Measurements from ENCODE around the gene ACTRT2. TPM values are rescaled to one million over a fixed set of nuclear protein-coding genes. Genes with fewer than 3 reads are reported as not detected.

ACTRT2 gene
- total and polyA plus RNA-seq, 10 of the 15 experiments (the other 5 are each of a cell fraction or from before 2014, with no cell fraction given) = not detected

GRCh38 chr1:2973601-2974593 lies 47.4 kb upstream of the ACTRT2 start:
- H3K36me3 ChIP-seq (ENCODE audit: control insufficient read depth in 2 of 2, insufficient read depth in 2 of 2, low read length in 1 of 2) = no peaks in the 10 kb centered on the region
- POLR2A ChIA-PET = no interaction called here

GRCh38 chr1:2974701-2975301 lies 46.5 kb upstream of the ACTRT2 start:
- H3K79me2 ChIP-seq (ENCODE audit: control insufficient read depth, insufficient read depth, low read length) = no peaks in the 10 kb centered on the region
- ChIA-PET CTCF (no interaction called here), POLR2A (no interaction called here), SMC1A (ENCODE audit: uncharacterized antibody, unreplicated experiment) (no interaction called here), RAD21 (ENCODE audit: unreplicated experiment) (no interaction called here)
- H3K27me3 ChIP-seq (replicated peaks in 1 of 2; ENCODE audit: control insufficient read depth in 2 of 2, insufficient read depth in 2 of 2, low read length in 1 of 2) = no peaks in the 10 kb centered on the region
- H3K9me3 ChIP-seq (replicated peaks; ENCODE audit: control insufficient read depth, insufficient read depth, low read length) = no peaks in the 10 kb centered on the region
- intact Hi-C loops (cut with micrococcal nuclease; ENCODE audit: unreplicated experiment) (no loop called here), in situ Hi-C loops (cut with MboI) (no loop called here)
- H2AFZ ChIP-seq (ENCODE audit: control insufficient read depth, low read depth, low read length) = no peak overlapping the region
- H3K27ac ChIP-seq (ENCODE audit: control insufficient read depth, insufficient read depth) = no peak overlapping the region
- no peak overlapping the region for H3K4me3 ChIP-seq
- DNase-seq (ENCODE audit: low read depth, low spot score) (no peak), ATAC-seq (no peak), FAIRE-seq (no peak)
- WGBS (ENCODE audit: insufficient coverage, insufficient replicate concordance, low lambda C conversion rate, missing lambda C conversion rate) = 11% methylated on average over 18 of the region's 18 CpGs
- H4K20me1 ChIP-seq (ENCODE audit: control insufficient read depth, insufficient read depth) = no peaks in the 10 kb centered on the region
- no TSS peak for BruUV-seq (replicated peaks)
- H3K36me3 ChIP-seq (ENCODE audit: control insufficient read depth in 2 of 2, insufficient read depth in 2 of 2, low read length in 1 of 2) = no peaks in the 10 kb centered on the region
- no peaks in the 10 kb centered on the region for H3K4me1 ChIP-seq (ENCODE audit: control insufficient read depth, insufficient read depth, low read length)
- no peak overlapping the region for H3K9ac ChIP-seq (ENCODE audit: control insufficient read depth, insufficient read depth, low read length)
- no peak overlapping the region for H3K4me2 ChIP-seq (ENCODE audit: control insufficient read depth, insufficient read depth)
- no peak for TF ChIP-seq NFYA (IDR thresholded peaks at IDR 0.05; ENCODE audit: borderline replicate concordance, low read depth, low read length)
- TF ChIP-seq MYB (IDR thresholded peaks at IDR 0.05; ENCODE audit: borderline replicate concordance, low read depth, low read length) = no peak
- no peak for TF ChIP-seq POLR2AphosphoS5 (IDR thresholded peaks at IDR 0.05; ENCODE audit: low read length)
- TF ChIP-seq FOXK2 (IDR thresholded peaks at IDR 0.05) = no peak
- TF ChIP-seq CREB1 (IDR thresholded peaks at IDR 0.05; ENCODE audit: low read depth) = no peak
- TF ChIP-seq MAX (IDR thresholded peaks at IDR 0.05; ENCODE audit: low read depth, low read length) = no peak
- no peak for TF ChIP-seq TCF7 (IDR thresholded peaks at IDR 0.05; ENCODE audit: borderline replicate concordance)
- TF ChIP-seq CHD1 (IDR thresholded peaks at IDR 0.05; ENCODE audit: low read depth, low read length) = no peak
- TF ChIP-seq GATAD2B (conservative IDR thresholded peaks at IDR 0.05; ENCODE audit: low read depth) = no peak
- no peak for TF ChIP-seq YBX1 (IDR thresholded peaks at IDR 0.05)
- no peak for TF ChIP-seq TBL1XR1 (IDR thresholded peaks at IDR 0.05; ENCODE audit: low read depth, low read length)
- no peak for TF ChIP-seq KLF5 (IDR thresholded peaks at IDR 0.05; ENCODE audit: partially characterized antibody)
- no peak for TF ChIP-seq RBBP5 (conservative IDR thresholded peaks at IDR 0.05)

More at GRCh38 chr1:2973601-2974593, 47.4 kb upstream of the ACTRT2 start:
- in situ Hi-C loops (cut with MboI) (no loop called here), intact Hi-C loops (cut with micrococcal nuclease; ENCODE audit: unreplicated experiment) (no loop called here)
- ATAC-seq (no peak), FAIRE-seq (no peak), DNase-seq (ENCODE audit: low read depth, low spot score) (no peak)
- no peaks in the 10 kb centered on the region for H3K79me2 ChIP-seq (ENCODE audit: control insufficient read depth, insufficient read depth, low read length)
- no peak overlapping the region for H3K9ac ChIP-seq (ENCODE audit: control insufficient read depth, insufficient read depth, low read length)
- ChIA-PET RAD21 (ENCODE audit: unreplicated experiment) (no interaction called here), CTCF (no interaction called here), SMC1A (ENCODE audit: uncharacterized antibody, unreplicated experiment) (no interaction called here)
- H3K9me3 ChIP-seq (replicated peaks; ENCODE audit: control insufficient read depth, insufficient read depth, low read length) = no peaks in the 10 kb centered on the region
- H2AFZ ChIP-seq (ENCODE audit: control insufficient read depth, low read depth, low read length) = no peak overlapping the region
- WGBS (ENCODE audit: insufficient coverage, insufficient replicate concordance, low lambda C conversion rate, missing lambda C conversion rate) = 6% methylated on average over 16 of the region's 18 CpGs
- TF ChIP-seq MTA3 (IDR thresholded peaks at IDR 0.05; ENCODE audit: borderline replicate concordance, low read length) (no peak), MEF2B (IDR thresholded peaks at IDR 0.05; ENCODE audit: partially characterized antibody, poor library complexity, severe bottlenecking) (no peak), RFX5 (IDR thresholded peaks at IDR 0.05; ENCODE audit: low read depth, low read length) (no peak), SMAD1 (IDR thresholded peaks at IDR 0.05; ENCODE audit: low read depth, partially characterized antibody) (no peak), RCOR1 (conservative IDR thresholded peaks at IDR 0.05; ENCODE audit: low read depth, low read length) (no peak), TCF7 (IDR thresholded peaks at IDR 0.05; ENCODE audit: borderline replicate concordance) (no peak), TARDBP (IDR thresholded peaks at IDR 0.05; ENCODE audit: borderline replicate concordance) (no peak), PAX8 (IDR thresholded peaks at IDR 0.05) (no peak)
- no peaks in the 10 kb centered on the region for H3K27me3 ChIP-seq (replicated peaks in 1 of 2; ENCODE audit: control insufficient read depth in 2 of 2, insufficient read depth in 2 of 2, low read length in 1 of 2)
- H3K4me3 ChIP-seq = no peak overlapping the region
- H3K4me2 ChIP-seq (ENCODE audit: control insufficient read depth, insufficient read depth) = no peak overlapping the region
- H3K27ac ChIP-seq (ENCODE audit: control insufficient read depth, insufficient read depth) = no peak overlapping the region
- H4K20me1 ChIP-seq (ENCODE audit: control insufficient read depth, insufficient read depth) = no peaks in the 10 kb centered on the region
- no TSS peak for BruUV-seq (replicated peaks)
- H3K4me1 ChIP-seq (ENCODE audit: control insufficient read depth, insufficient read depth, low read length) = no peaks in the 10 kb centered on the region

Measured in GM12878 (cell line).